Stimulated activated naive CD8-positive, alpha-beta T cell treated with anti-CD3 and anti-CD28 coated beads, Interleukin-15, Interleukin-2, amounts not matched to agents 100 U/mL and 50 U/mL, for 24 hours (primary cell): ENCODE measurements around the gene MRPL52.
"Not testable (repeated sequence)": the region's sequence is repeated elsewhere in the genome, so short reads cannot be mapped to it uniquely, and the experiment has no call there.

Source experiments
- ATAC-seq: fragments of 150-1000 bp; cut with Tn5 transposase; one replicate; pipeline ENCODE4 v1.10.0; 2021
- DNase-seq: peaks from one replicate; pipeline ENCODE4 v3.0.0; 2021

Gene MRPL52

GRCh38 chr14:22829661-22830442, at the start of gene MRPL52:
Gene MRPL52 (plus strand): TSS chr14:22829887. CDS start chr14:22829913, 26 bp downstream.
- peak; percentile 95 for ATAC-seq
- peak; percentile 89 for DNase-seq

- DNase-seq = no peak
- no peak for ATAC-seq
These were observed 49.5 kb upstream of the MRPL52 start for GRCh38 chr14:22780105-22780679.

- ATAC-seq = no peak
These were observed 48.8 kb upstream of the MRPL52 start for GRCh38 chr14:22780941-22781300.

GRCh38 chr14:22781301-22781991, 48.2 kb upstream of the MRPL52 start:
- ATAC-seq (no peak), DNase-seq (no peak)

More at GRCh38 chr14:22780941-22781300, 48.8 kb upstream of the MRPL52 start:
- DNase-seq = no peak

GRCh38 chr14:22786685-22787084, 43.0 kb upstream of the MRPL52 start:
- no peak for ATAC-seq

GRCh38 chr14:22791301-22791700, 38.4 kb upstream of the MRPL52 start:
- DNase-seq = no peak
- ATAC-seq = no peak

More at GRCh38 chr14:22786685-22787084, 43.0 kb upstream of the MRPL52 start:
- DNase-seq = no peak

- DNase-seq = no peak
- ATAC-seq = no peak
These were observed 37.5 kb upstream of the MRPL52 start for GRCh38 chr14:22792158-22792557.

- not testable (repeated sequence) for DNase-seq, ATAC-seq
These were observed 36.1 kb upstream of the MRPL52 start for GRCh38 chr14:22793550-22793949.

- DNase-seq = no peak
These were observed 35.7 kb upstream of the MRPL52 start for GRCh38 chr14:22793976-22794375.

GRCh38 chr14:22794551-22794951, 35.1 kb upstream of the MRPL52 start:
- ATAC-seq = no peak
- no peak for DNase-seq

More at GRCh38 chr14:22793976-22794375, 35.7 kb upstream of the MRPL52 start:
- ATAC-seq = no peak

GRCh38 chr14:22796087-22796707, 33.5 kb upstream of the MRPL52 start:
- DNase-seq (no peak), ATAC-seq (no peak)

GRCh38 chr14:22797017-22797917, 32.4 kb upstream of the MRPL52 start:
- ATAC-seq = no peak

GRCh38 chr14:22798528-22798927, 31.2 kb upstream of the MRPL52 start:
- no peak for DNase-seq

More at GRCh38 chr14:22797017-22797917, 32.4 kb upstream of the MRPL52 start:
- DNase-seq = no peak

GRCh38 chr14:22800346-22800745, 29.3 kb upstream of the MRPL52 start:
- ATAC-seq (no peak), DNase-seq (no peak)

More at GRCh38 chr14:22798528-22798927, 31.2 kb upstream of the MRPL52 start:
- no peak for ATAC-seq

- no peak for DNase-seq
- no peak for ATAC-seq
These were observed 28.0 kb upstream of the MRPL52 start for GRCh38 chr14:22801716-22802115.

- DNase-seq (no peak), ATAC-seq (no peak)
These were observed 26.6 kb upstream of the MRPL52 start for GRCh38 chr14:22802860-22803686.

GRCh38 chr14:22803687-22803974, 26.1 kb upstream of the MRPL52 start:
- ATAC-seq (no peak), DNase-seq (no peak)

GRCh38 chr14:22805235-22805634, 24.5 kb upstream of the MRPL52 start:
- ATAC-seq, DNase-seq: not testable (repeated sequence)

GRCh38 chr14:22807432-22808087, 22.1 kb upstream of the MRPL52 start:
- ATAC-seq (no peak), DNase-seq (no peak)
